Ascending aorta (tissue), 2 donors: ENCODE results near the gene CNST. TPM values are rescaled to one million over a fixed set of nuclear protein-coding genes. Genes with fewer than 3 reads are reported as not detected.

ENCODE experiments used
- DNase-seq, 2 donors: peaks; one replicate each; pipeline ENCODE4 v3.0.0-alpha.2; 2019; ENCODE audit warnings: low spot score in 2 of 2
- H3K27ac ChIP-seq, 2 donors: fragments of 200-600 bp; sonication (generic); one replicate each; pipeline ENCODE4 v1.5.1; 2016 to 2017; ENCODE audit warnings: mild to moderate bottlenecking in 1 of 2
- H3K27me3 ChIP-seq: fragments of 200-600 bp; sonication (generic); one replicate; pipeline ENCODE4 v1.5.1; 2017
- H3K36me3 ChIP-seq, 2 donors: fragments of 200-600 bp; sonication (generic); one replicate each; pipeline ENCODE4 v1.5.1; 2016
- H3K4me1 ChIP-seq, 2 donors: fragments of 200-600 bp; sonication (generic); one replicate each; pipeline ENCODE4 v1.5.1; 2016 to 2017; ENCODE audit warnings: mild to moderate bottlenecking in 1 of 2
- H3K4me3 ChIP-seq, 2 donors: fragments of 200-600 bp; sonication (generic); one replicate each; pipeline ENCODE4 v1.5.1; 2016 to 2017; ENCODE audit warnings: mild to moderate bottlenecking in 1 of 2
- H3K9me3 ChIP-seq, 2 donors: fragments of 200-600 bp; sonication (generic); one replicate each; pipeline ENCODE4 v1.5.1; 2016
- intact Hi-C: fragments of 100-400 bp; cut with DNase I; formaldehyde crosslinking; loops from one replicate; pipeline ENCODE4 v1.15.1; 2023
- total RNA-seq: library from RNA; depleted of rRNA; stranded (reverse); fragments of >200 nt; gene quantifications from one replicate; pipeline ENCODE4 v1.1.0, GENCODE V29; 2016
- TF ChIP-seq, protein P1 (sequence below), 3 experiments: fragments of 200-600 bp in 2 of 3; fragments of 450-650 bp in 1 of 3; sonication (generic) in 2 of 3; IDR thresholded peaks; one replicate each; pipeline ENCODE4 v1.5.1; 2016 to 2019; ENCODE audit warnings: antibody characterized with exemption in 3 of 3, mild to moderate bottlenecking in 1 of 3, moderate library complexity in 1 of 3

CNST gene, protein sequence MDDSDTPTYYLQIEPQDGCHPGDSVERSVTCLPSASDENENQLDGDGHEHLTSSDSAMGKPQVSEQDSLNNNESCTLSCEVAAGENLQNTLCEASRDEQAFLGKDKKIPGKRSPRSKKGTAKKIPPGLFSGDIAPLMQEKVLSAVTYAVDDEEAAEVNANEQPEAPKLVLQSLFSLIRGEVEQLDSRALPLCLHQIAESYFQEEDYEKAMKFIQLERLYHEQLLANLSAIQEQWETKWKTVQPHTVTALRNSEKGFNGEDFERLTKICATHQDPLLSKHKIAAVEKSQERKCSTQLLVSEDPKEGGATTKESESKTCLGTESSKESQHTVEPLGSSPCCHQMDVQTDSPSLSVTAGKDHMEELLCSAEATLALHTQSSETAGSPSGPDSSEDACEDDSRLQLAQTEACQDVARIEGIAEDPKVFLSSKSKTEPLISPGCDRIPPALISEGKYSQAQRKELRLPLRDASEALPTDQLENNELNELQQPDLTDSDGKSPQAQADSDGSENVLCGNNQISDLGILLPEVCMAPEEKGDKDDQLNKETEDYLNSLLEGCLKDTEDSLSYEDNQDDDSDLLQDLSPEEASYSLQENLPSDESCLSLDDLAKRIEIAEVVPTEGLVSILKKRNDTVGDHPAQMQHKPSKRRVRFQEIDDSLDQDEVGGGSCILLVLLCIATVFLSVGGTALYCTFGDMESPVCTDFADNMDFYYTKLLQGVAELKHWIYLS
- 125 TPM for total RNA-seq

DNA sequence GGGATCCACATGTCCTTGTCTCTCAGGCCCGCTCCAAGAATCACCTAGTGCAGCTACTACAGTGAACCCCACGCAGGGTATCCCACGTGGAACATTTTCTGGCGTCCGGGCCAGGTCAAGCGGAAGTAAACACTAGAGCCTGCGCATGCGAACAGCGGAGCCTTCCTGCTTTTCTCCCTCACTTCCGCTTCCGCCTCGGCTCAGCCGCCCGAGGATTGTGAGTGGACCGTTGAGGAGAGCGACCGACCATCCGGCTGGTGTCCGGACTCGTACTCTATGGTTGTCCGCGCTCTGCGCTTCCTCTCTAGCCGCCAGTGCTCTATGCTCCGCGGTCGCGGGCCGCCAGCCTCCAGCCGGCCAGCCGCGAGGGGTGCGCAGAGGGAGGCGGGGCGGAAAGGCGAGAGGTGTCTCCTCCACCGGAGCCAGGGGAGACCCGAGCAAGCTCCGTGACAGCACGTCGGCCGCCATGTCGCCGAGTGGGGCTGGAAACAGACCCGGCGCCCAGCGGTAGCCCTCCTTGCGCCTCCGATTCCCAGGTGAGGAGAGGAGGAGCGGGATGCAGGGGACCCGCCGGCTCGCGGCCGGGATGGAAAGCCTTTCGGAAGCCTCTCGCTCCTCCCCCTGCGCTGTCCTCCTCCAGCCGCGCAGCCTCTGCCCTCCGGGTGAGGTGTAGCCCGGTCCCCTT, at the start of gene CNST, which contains the start of gene TFB2M:
Gene CNST, plus strand, starts transcription at position 329 of the 685 bp plus-strand sequence. CDS start 25,107 bp downstream, outside the sequence.
Gene TFB2M, minus strand, starts transcription at position 134 of the 685 bp plus-strand sequence. Its CDS starts 123 bp downstream, at position 11.
- Histone ChIP-seq H3K27ac (peak within 1 kb of the TSS; percentile 90 to 98), H3K4me3 (peak within 1 kb of the TSS; percentile 93 to 98), H3K4me1 (peaks cover 11 to 29% of the 10 kb centered on the region in 2 donors), H3K36me3 (no peaks in the 10 kb centered on the region), H3K27me3 (no peaks in the 10 kb centered on the region), H3K9me3 (no peaks in the 10 kb centered on the region)
- TF ChIP-seq, protein P1, sequence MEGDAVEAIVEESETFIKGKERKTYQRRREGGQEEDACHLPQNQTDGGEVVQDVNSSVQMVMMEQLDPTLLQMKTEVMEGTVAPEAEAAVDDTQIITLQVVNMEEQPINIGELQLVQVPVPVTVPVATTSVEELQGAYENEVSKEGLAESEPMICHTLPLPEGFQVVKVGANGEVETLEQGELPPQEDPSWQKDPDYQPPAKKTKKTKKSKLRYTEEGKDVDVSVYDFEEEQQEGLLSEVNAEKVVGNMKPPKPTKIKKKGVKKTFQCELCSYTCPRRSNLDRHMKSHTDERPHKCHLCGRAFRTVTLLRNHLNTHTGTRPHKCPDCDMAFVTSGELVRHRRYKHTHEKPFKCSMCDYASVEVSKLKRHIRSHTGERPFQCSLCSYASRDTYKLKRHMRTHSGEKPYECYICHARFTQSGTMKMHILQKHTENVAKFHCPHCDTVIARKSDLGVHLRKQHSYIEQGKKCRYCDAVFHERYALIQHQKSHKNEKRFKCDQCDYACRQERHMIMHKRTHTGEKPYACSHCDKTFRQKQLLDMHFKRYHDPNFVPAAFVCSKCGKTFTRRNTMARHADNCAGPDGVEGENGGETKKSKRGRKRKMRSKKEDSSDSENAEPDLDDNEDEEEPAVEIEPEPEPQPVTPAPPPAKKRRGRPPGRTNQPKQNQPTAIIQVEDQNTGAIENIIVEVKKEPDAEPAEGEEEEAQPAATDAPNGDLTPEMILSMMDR (IDR thresholded peaks at IDR 0.05), result no peak
- intact Hi-C loops, result loop anchor here (2.0 to 5.0 kb wide), 7 partner anchors 41 to 1704 kb away; partner anchors contain the start of genes HNRNPU, SMYD3 and ZNF496
- peak; percentile 88 to 99 for DNase-seq

DNA sequence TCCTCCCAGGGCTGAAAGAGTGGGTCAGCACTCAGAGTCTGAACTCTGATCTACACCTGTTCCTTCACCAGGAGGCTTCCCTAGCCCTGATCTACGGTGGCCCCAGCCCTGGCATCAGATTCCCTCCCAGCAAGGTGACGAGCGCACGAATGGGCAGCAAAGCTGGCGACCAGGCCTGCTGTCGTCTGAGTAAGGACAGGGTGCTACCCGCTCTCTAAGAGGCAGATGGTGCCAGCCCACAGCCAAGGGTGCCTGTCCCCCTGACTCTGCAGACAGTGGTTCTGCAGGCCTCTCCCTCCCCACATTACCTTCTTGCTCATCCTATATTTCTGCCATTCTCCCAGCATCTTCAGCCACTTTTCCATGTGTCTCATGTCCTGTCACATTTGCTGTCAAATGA, 48.9 kb upstream of the CNST start:
- DNase-seq, result no peak
- TF ChIP-seq, protein P1 (IDR thresholded peaks at IDR 0.05), result no peak
- no peaks in the 10 kb centered on the region for H3K27me3 ChIP-seq
- H3K9me3 ChIP-seq, result peaks cover 9 to 21% of the 10 kb centered on the region in 2 donors
- no peak overlapping the region for H3K27ac ChIP-seq
- H3K4me3 ChIP-seq, result no peak overlapping the region
- no peaks in the 10 kb centered on the region for H3K4me1 ChIP-seq
- intact Hi-C loops, result no loop called here
- H3K36me3 ChIP-seq, result no peaks in the 10 kb centered on the region

DNA sequence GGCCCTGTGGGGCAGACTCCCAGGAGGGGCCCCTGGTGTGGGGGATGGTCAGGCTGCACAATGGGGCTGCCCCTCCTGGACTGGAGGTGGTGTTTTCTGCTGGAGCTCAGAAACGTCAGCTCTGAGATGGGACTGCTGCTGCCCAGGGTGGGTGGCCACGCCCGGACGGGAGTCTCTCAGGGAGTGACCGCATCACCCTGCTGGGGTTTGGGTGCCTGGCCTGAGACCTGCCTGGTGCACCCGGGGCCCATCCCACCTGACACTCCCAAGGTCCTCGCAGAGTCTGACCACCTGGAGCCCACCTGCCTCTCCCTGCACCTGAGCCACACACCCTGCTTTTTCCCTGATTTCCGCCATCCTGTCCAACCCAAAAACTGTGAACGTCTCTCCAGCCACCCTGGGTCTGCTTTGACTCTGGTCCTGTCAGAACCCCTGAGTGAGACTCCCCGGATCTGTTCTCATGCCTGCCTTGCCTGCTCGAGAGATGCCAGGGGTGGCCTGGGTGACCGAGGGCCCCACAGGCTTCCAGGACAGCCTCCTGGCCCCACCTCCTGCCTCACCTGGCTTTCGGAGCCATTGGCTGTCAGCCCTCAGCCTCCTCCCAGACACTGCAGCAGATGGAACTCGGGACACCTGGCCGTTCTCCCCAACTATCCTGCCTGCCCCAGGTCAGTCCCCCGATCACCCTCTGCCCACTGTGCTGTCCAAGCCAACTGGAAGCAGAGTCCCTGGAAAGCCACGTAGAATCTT, 47.6 kb upstream of the CNST start:
- Histone ChIP-seq H3K9me3 (peaks cover 9 to 21% of the 10 kb centered on the region in 2 donors), H3K27me3 (no peaks in the 10 kb centered on the region), H3K27ac (no peak overlapping the region), H3K4me3 (no peak overlapping the region), H3K4me1 (no peaks in the 10 kb centered on the region), H3K36me3 (no peaks in the 10 kb centered on the region)
- no peak for DNase-seq
- intact Hi-C loops, result no loop called here
- TF ChIP-seq, protein P1 (IDR thresholded peaks at IDR 0.05), result no peak

DNA sequence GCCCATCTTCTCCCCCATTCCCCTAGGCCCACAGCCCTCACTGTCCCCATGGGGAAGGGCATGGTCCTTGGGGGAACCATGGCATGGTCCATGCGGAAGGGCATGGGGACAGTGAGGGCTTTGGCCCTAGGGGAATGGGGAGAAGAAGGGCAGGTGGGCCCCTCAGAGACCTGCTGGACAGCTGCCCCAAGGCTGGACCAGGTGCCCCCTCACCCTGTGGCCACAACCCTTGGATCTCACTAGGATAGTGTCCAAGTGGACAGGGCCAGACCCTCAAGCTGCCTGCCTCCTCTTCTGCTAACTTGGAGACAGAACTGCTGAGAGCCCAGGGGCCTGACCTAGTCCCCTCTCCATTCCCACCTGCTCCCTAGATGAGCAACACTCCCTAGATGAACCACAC, 46.7 kb upstream of the CNST start:
- no peak overlapping the region for H3K4me3 ChIP-seq
- H3K27ac ChIP-seq, result no peak overlapping the region
- H3K4me1 ChIP-seq, result no peaks in the 10 kb centered on the region
- H3K36me3 ChIP-seq, result no peaks in the 10 kb centered on the region
- no peak for DNase-seq
- H3K27me3 ChIP-seq, result no peaks in the 10 kb centered on the region
- intact Hi-C loops, result no loop called here
- H3K9me3 ChIP-seq, result peaks cover 9 to 18% of the 10 kb centered on the region in 2 donors
- TF ChIP-seq, protein P1 (IDR thresholded peaks at IDR 0.05), result no peak

DNA sequence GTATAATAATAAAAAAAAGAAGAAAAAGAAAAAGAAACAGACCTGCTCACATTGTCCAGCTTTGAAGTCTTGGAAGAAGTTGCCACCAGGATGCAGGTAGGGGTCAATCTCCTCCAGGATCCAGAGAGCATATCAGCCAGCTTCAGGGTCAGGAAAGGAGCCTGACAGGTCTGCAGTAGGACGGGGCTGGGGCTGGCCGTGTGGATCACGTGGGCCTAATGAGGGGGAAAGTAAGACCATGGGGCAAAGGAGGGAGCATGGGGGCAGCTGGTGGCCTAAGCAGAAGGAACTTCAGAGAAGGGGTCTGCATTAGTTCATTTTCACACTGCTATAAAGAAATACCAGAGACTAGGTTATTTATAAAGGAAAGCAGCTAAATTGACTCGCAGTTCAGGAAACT, 39.9 kb upstream of the CNST start:
- H3K4me3 ChIP-seq, result no peak overlapping the region
- intact Hi-C loops, result no loop called here
- no peaks in the 10 kb centered on the region for H3K36me3 ChIP-seq
- no peaks in the 10 kb centered on the region for H3K4me1 ChIP-seq
- H3K9me3 ChIP-seq, result peaks cover 6 to 11% of the 10 kb centered on the region in 2 donors
- TF ChIP-seq, protein P1 (IDR thresholded peaks at IDR 0.05), result no peak
- no peak overlapping the region for H3K27ac ChIP-seq
- DNase-seq, result no peak
- no peaks in the 10 kb centered on the region for H3K27me3 ChIP-seq
